A673 (cell line): ENCODE measurements around the gene TDRD3. TPM values are rescaled to one million over a fixed set of nuclear protein-coding genes. Genes with fewer than 3 reads are reported as not detected.

ENCODE experiments used
- BruUV-seq: library from RNA; stranded (reverse); fragments of 400-500 nt; replicated peaks from 2 replicates; lab custom pipeline; 2021; lab: Mats Ljungman, UMichigan
- CTCF ChIA-PET: fragments of 300-600 bp; sonication (Branson Sonifier 250); formaldehyde crosslinking; loops from one replicate; lab custom pipeline; 2022; ENCODE audit warnings: antibody characterized with exemption; lab: Charles Lee
- POLR2A ChIA-PET: fragments of 300-600 bp; sonication (Branson Sonifier 250); formaldehyde crosslinking; loops from one replicate; lab custom pipeline; 2022; ENCODE audit warnings: antibody characterized with exemption; ENCODE audit not compliant: low non-redundant PET; lab: Charles Lee
- DNase-seq: peaks from one replicate; pipeline ENCODE4 v3.0.0-alpha.2; 2015; ENCODE audit warnings: low spot score
- H3K27ac ChIP-seq: fragments of 200-600 bp; sonication (generic); 2 replicates; pipeline ENCODE4 v1.5.1; 2016; ENCODE audit warnings: mixed run types, low read depth, mild to moderate bottlenecking, mixed read lengths, antibody characterized with exemption, low read length; ENCODE audit not compliant: poor library complexity, severe bottlenecking
- H3K27me3 ChIP-seq: fragments of 200-600 bp; sonication (generic); replicated peaks from 2 replicates; pipeline ENCODE4 v1.6.1; 2017; ENCODE audit warnings: mixed run types, low read depth, mild to moderate bottlenecking, mixed read lengths, antibody characterized with exemption, low read length; ENCODE audit not compliant: insufficient read depth, poor library complexity
- H3K36me3 ChIP-seq: fragments of 200-600 bp; sonication (generic); 2 replicates; pipeline ENCODE4 v1.6.1; 2016; ENCODE audit warnings: mixed run types, mild to moderate bottlenecking, mixed read lengths, antibody characterized with exemption, low read length; ENCODE audit not compliant: insufficient read depth, poor library complexity, severe bottlenecking
- H3K4me1 ChIP-seq: fragments of 200-600 bp; sonication (generic); 2 replicates; pipeline ENCODE4 v1.6.1; 2017; ENCODE audit warnings: mixed run types, mild to moderate bottlenecking, mixed read lengths, antibody characterized with exemption, low read length; ENCODE audit not compliant: insufficient read depth, poor library complexity, severe bottlenecking
- H3K4me3 ChIP-seq: fragments of 200-600 bp; sonication (generic); 2 replicates; pipeline ENCODE4 v1.5.1; 2016; ENCODE audit warnings: low read depth, mixed run types, mild to moderate bottlenecking, mixed read lengths, low read length; ENCODE audit not compliant: poor library complexity, severe bottlenecking
- H3K9me3 ChIP-seq: fragments of 200-600 bp; sonication (generic); 2 replicates; pipeline ENCODE4 v1.6.1; 2016; ENCODE audit warnings: mixed run types, low read depth, mild to moderate bottlenecking, mixed read lengths, antibody characterized with exemption, low read length; ENCODE audit not compliant: poor library complexity, severe bottlenecking
- EZH2 ChIP-seq: fragments of 200-600 bp; sonication (generic); IDR thresholded peaks from 2 replicates; pipeline ENCODE4 v1.6.1; 2017; ENCODE audit warnings: borderline replicate concordance, low read depth, mild to moderate bottlenecking, mixed read lengths, antibody characterized with exemption, low read length; ENCODE audit not compliant: poor library complexity, severe bottlenecking
- intact Hi-C: fragments of 100-400 bp; cut with micrococcal nuclease; formaldehyde crosslinking; loops from one replicate; pipeline ENCODE4 v1.10.0; 2022; ENCODE audit not compliant: unreplicated experiment
- total RNA-seq: library from RNA; stranded (reverse); gene quantifications from 2 replicates; pipeline ENCODE4 v1.2.3, GENCODE V29; 2021
- TF ChIP-seq, protein P1 (sequence below): fragments of 300-800, 200-600 bp; sonication (generic); conservative IDR thresholded peaks from 2 replicates; pipeline ENCODE4 v1.5.1; 2017; ENCODE audit warnings: low read depth, mild to moderate bottlenecking, antibody characterized with exemption, low read length, moderate library complexity, mixed read lengths

TDRD3 gene
- total RNA-seq, 1 experiment from 2014 or later: 30.7 TPM

DNA sequence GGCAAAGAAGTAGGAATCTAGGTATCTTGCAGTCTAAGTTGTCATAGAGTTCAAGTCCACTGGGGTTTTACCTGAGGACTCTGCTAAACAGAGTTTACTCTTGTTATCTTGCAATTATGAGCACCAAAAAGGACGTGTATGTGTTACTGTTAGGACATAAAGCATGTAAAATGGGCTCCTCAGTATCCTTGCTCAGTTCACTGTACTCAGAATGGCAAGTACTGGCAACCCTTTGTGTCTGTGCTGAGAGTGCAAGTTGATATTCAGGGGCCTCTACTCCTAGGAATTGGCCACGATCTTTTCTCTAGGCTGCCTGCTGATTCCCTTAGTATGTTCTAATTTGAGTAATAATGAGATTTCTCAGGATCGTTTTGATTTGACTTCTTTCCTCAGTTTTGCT is 13.3 kb downstream of the TDRD3 start:
- no peak for TF ChIP-seq EZH2
- TF ChIP-seq, protein P1, sequence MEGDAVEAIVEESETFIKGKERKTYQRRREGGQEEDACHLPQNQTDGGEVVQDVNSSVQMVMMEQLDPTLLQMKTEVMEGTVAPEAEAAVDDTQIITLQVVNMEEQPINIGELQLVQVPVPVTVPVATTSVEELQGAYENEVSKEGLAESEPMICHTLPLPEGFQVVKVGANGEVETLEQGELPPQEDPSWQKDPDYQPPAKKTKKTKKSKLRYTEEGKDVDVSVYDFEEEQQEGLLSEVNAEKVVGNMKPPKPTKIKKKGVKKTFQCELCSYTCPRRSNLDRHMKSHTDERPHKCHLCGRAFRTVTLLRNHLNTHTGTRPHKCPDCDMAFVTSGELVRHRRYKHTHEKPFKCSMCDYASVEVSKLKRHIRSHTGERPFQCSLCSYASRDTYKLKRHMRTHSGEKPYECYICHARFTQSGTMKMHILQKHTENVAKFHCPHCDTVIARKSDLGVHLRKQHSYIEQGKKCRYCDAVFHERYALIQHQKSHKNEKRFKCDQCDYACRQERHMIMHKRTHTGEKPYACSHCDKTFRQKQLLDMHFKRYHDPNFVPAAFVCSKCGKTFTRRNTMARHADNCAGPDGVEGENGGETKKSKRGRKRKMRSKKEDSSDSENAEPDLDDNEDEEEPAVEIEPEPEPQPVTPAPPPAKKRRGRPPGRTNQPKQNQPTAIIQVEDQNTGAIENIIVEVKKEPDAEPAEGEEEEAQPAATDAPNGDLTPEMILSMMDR: no peak
- POLR2A ChIA-PET: no interaction called here
- intact Hi-C loops: no loop called here
- no TSS peak for BruUV-seq
- Histone ChIP-seq H3K9me3 (peaks cover 6% of the 10 kb centered on the region), H3K4me1 (peaks cover 40% of the 10 kb centered on the region), H3K4me3 (no peak overlapping the region), H3K36me3 (no peaks in the 10 kb centered on the region), H3K27ac (no peak overlapping the region), H3K27me3 (no peaks in the 10 kb centered on the region)
- DNase-seq: no peak
- CTCF ChIA-PET: no interaction called here

DNA sequence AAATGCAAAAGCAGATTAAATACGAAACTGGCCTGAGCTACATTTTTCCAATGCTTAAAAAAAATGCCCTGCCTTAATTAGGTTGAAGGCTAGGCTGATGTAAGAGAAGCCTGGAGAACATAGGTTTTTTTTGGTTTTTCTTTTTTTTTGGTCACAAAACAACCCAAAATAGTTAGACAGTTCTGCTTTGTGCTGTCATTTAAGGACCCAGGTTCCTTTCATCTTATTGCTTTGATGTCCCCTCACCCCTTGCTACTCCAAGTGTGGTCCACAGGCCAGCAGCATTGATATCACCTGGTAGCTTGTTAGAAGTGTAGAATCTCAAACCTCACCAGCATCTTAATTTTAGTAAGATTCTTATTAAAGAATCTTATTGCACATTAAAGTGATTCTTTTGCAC is 14.4 kb downstream of the TDRD3 start:
- Histone ChIP-seq H3K4me1 (peaks cover 40% of the 10 kb centered on the region), H3K27ac (no peak overlapping the region), H3K9me3 (peaks cover 6% of the 10 kb centered on the region), H3K4me3 (no peak overlapping the region), H3K27me3 (no peaks in the 10 kb centered on the region), H3K36me3 (no peaks in the 10 kb centered on the region)
- intact Hi-C loops: loop anchor here (1.0 kb wide), 1 partner anchor 13 kb away; no protein-coding TSS in a partner anchor
- POLR2A ChIA-PET: no interaction called here
- BruUV-seq: no TSS peak
- CTCF ChIA-PET: interaction anchor here (0.7 kb wide), 1 partner anchor 1191 kb away, joined by 3 read pairs; no protein-coding TSS in a partner anchor
- no peak for DNase-seq
- TF ChIP-seq EZH2: no peak
- TF ChIP-seq, protein P1: no peak

DNA sequence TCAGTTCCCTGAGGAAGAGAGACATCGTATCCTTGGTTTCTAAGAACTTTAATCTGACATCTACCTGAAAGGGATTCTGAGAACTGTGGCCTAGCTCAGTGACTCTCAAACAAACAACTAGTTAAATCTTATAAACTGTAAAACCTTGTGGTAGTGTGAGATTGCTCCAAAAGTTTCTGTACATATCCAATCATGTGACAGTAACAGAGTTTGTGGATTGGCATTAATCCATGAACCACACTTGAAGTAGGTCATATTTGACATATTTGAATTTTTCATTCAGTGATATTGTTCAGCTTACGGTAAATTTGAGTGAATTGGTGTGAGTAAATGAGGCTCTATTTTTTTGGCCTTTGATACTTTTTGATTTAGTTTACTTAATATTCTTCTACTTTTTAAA is 15.0 kb downstream of the TDRD3 start:
- Histone ChIP-seq H3K4me1 (peaks cover 40% of the 10 kb centered on the region), H3K9me3 (peaks cover 6% of the 10 kb centered on the region), H3K27me3 (no peaks in the 10 kb centered on the region), H3K36me3 (no peaks in the 10 kb centered on the region), H3K27ac (no peak overlapping the region), H3K4me3 (no peak overlapping the region)
- TF ChIP-seq, protein P1: no peak
- no peak for TF ChIP-seq EZH2
- intact Hi-C loops: loop anchor here (1.0 kb wide), 1 partner anchor 14 kb away; no protein-coding TSS in a partner anchor
- ChIA-PET CTCF (no interaction called here), POLR2A (no interaction called here)
- BruUV-seq: no TSS peak
- no peak for DNase-seq
